NOMO-1 treated with dmso at 0.1 percent for 144 hours (cell line): ENCODE results near the gene TREML2.
"Not testable (repeated sequence)": the region's sequence is repeated elsewhere in the genome, so short reads cannot be mapped to it uniquely, and the experiment has no call there.

Experiments used
- DNase-seq: peaks from one replicate; lab custom pipeline; 2025; ENCODE audit not compliant: unreplicated experiment; lab: John Stamatoyannopoulos, UW

The TREML2 gene

GRCh38 chr6:41208439-41209106 is 7.6 kb upstream of the TREML2 start:
- DNase-seq = no peak

- no peak for DNase-seq
Observed at GRCh38 chr6:41204156-41204555, 3.2 kb upstream of the TREML2 start.

DNA sequence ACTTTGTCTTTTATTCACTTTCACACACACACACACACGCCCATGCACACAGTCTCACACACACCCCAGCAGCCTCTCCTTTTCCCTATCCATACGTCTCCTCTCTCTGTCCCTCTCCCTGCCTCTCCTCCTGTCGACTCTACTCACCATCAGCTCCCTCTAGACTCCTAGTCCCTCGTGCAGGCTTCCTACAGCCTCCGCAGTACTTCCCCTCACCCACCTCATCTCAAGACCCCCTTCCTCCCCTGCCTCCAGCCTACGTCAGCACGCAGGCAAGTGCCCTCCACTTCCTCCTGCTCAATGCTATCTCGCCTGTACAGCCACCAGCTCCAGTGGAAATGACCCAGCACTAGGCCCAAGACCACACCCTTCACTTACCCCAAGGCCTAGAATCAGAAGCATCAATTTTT is 820 bp upstream of the TREML2 start:
- DNase-seq = no peak

GRCh38 chr6:41200296-41200900 is 551 bp downstream of the TREML2 start:
- DNase-seq = peak; percentile 49

GRCh38 chr6:41199552-41200246 is 1.2 kb downstream of the TREML2 start:
- DNase-seq = no peak

DNA sequence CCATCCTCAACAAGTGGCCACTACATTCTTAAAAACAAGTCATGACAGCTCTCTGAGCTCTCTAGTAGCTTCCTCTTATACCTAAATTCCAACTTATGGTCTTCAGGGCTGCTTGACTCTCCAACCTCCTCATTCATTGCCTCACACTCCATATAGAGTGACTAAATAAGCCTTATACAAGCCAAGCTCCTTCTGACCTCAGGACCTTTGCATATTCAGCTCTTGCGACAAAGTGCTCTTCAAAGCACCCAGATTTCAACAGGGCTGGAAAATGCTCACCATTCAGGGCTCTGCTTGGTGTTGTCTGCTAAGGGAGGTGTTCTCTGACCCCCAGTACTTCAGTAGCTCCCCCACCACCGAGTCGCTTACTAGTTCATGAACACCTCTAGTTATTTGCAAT is 3.7 kb downstream of the TREML2 start:
- no peak for DNase-seq

DNA sequence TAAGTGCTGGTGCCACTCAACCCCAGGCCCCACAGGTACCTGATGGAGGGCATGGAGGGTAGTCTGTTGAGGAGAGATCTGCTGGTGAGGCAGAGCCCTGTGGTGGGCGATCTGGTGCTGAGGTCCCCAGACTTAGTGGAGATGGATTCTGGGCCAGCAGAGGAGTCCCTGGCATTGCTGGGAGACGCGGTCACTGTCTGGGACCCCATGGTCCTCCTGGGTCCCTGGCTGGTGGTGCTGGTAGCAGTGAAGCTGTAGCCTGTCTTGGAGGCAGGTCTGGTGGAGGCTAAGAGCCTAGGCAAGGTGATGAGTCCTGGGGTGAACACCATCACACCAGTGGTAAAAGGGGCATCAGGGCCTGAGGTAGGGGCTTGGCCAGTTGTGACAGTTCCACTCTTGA is 6.6 kb downstream of the TREML2 start:
- DNase-seq = no peak

GRCh38 chr6:41193884-41194283 is 7.1 kb downstream of the TREML2 start:
- DNase-seq = no peak

DNA sequence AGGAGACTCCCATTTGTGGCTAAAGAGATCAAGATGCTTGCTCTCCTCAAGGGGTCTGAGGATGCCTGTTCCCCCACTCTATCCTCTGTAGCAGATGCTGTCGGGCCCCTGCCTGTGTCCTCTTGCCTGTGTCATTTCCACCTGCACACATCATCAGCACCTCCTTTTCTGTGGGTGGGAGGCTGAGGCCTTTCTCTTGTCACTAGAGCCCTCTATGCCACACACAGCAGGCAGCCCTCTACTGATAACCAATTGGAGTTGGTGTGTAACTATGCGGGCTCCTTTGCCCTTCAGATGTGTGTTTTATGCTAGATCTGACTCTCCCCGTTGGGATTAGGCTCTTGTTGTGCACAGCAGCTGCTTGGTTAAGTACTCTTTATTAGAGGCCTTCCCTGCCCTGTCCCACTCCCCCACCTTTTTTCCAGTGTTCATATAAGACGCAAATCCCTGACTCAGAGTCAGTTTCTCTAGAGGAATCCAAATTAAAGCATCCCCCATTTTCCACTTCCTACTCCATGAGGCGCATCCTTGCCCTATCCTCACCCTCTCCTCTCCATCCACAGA is 7.7 kb downstream of the TREML2 start:
- DNase-seq = no peak

GRCh38 chr6:41191569-41191968 is 9.4 kb downstream of the TREML2 start:
- DNase-seq = no peak

GRCh38 chr6:41190791-41191190 is 10.2 kb downstream of the TREML2 start:
- no peak for DNase-seq

- no peak for DNase-seq
Observed at GRCh38 chr6:41189967-41190366, 11.0 kb downstream of the TREML2 start.

- DNase-seq = not testable (repeated sequence)
Observed at GRCh38 chr6:41189046-41189445, 11.9 kb downstream of the TREML2 start.

GRCh38 chr6:41187924-41188886 is 12.7 kb downstream of the TREML2 start:
- no peak for DNase-seq

DNA sequence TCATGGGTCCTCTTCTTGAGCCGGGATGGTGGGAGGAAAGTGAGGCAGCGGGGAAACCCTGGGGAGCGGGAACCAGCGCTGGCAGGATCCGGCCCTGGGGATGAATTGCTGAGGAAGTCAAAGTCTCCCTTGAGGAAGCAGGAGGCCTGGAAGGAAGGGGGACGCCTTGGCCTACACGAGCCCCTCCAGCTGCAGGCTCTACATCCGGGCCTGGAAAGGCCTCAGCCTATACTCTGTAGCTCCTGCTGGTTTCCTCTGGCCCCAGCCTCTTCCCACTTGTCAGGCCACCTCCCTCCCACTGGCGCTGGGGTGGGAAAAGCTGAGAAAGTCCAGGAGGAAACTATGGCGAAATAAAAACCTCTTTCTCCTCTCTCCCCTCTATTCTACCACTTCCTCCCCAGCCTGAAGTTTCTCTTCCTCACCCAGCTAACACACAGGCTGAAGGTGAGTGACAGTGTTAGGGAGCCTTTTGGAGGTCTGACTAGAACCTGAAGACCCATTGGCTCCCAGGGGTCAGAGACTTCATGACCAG is 14.9 kb downstream of the TREML2 start:
- DNase-seq = no peak

- DNase-seq = no peak
Observed at GRCh38 chr6:41184761-41185160, 16.2 kb downstream of the TREML2 start.

- peak; percentile 88 for DNase-seq
Observed at GRCh38 chr6:41182069-41183034, 18.6 kb downstream of the TREML2 start.

- DNase-seq = no peak
Observed at GRCh38 chr6:41181566-41181965, 19.4 kb downstream of the TREML2 start.

DNA sequence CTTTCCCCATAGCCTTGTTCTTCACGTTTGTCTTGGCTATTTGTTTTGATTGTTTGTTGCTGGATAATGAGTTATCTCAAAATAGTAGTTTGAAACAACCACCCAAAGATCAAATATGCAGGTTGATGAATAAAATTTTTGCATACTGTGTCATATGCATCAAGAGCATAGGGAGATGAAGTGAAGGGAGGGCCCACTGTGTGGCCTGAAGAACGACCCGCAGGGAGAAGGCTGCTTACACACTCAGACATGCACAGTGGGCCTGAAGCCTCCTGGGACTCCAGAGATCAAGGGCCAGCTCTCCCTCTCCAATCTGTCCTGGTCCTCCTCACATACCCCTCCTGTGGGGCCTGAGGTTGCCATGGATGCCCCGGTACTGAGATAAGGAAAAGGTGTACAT is 21.8 kb downstream of the TREML2 start:
- no peak for DNase-seq

GRCh38 chr6:41177695-41178094 is 23.3 kb downstream of the TREML2 start:
- no peak for DNase-seq
